GM23248 (cell line): ENCODE data around the gene PDYN. TPM values are rescaled to one million over a fixed set of nuclear protein-coding genes. Genes with fewer than 3 reads are reported as not detected.

Experiments used
- DNase-seq: peaks from one replicate; pipeline ENCODE4 v3.0.0-alpha.2; 2015
- H2AFZ ChIP-seq: fragments of 200-600 bp; sonication (generic); 2 replicates; pipeline ENCODE4 v1.6.1; 2016; ENCODE audit warnings: antibody characterized with exemption
- H3F3A ChIP-seq: fragments of 200-600 bp; sonication (generic); 2 replicates; pipeline ENCODE4 v1.6.1; 2016; ENCODE audit warnings: mild to moderate bottlenecking, antibody characterized with exemption, mixed run types; ENCODE audit not compliant: insufficient read depth
- H3K27ac ChIP-seq: fragments of 200-600 bp; sonication (generic); 2 replicates; pipeline ENCODE4 v1.5.1; 2016; ENCODE audit warnings: mild to moderate bottlenecking
- H3K27me3 ChIP-seq: fragments of 200-600 bp; sonication (generic); replicated peaks from 2 replicates; pipeline ENCODE4 v1.6.1; 2016; ENCODE audit warnings: mild to moderate bottlenecking; ENCODE audit not compliant: insufficient read depth
- H3K36me3 ChIP-seq: fragments of 200-600 bp; sonication (generic); 2 replicates; pipeline ENCODE4 v1.6.1; 2016; ENCODE audit warnings: low read depth, mild to moderate bottlenecking
- H3K4me1 ChIP-seq: fragments of 200-600 bp; sonication (generic); 2 replicates; pipeline ENCODE4 v1.6.1; 2016; ENCODE audit warnings: mild to moderate bottlenecking; ENCODE audit not compliant: insufficient read depth
- H3K4me2 ChIP-seq: fragments of 200-600 bp; sonication (generic); one replicate; pipeline ENCODE4 v1.6.1; 2016; ENCODE audit warnings: mild to moderate bottlenecking; ENCODE audit not compliant: unreplicated experiment
- H3K4me3 ChIP-seq: fragments of 200-600 bp; sonication (generic); 2 replicates; pipeline ENCODE4 v1.5.1; 2016; ENCODE audit warnings: mild to moderate bottlenecking
- H3K79me2 ChIP-seq: fragments of 200-600 bp; sonication (generic); 2 replicates; pipeline ENCODE4 v1.6.1; 2016; ENCODE audit warnings: mild to moderate bottlenecking; ENCODE audit not compliant: insufficient read depth
- H3K9ac ChIP-seq: fragments of 200-600 bp; sonication (generic); 2 replicates; pipeline ENCODE4 v1.6.1; 2016; ENCODE audit warnings: mild to moderate bottlenecking
- H3K9me2 ChIP-seq: fragments of 200-600 bp; sonication (generic); 2 replicates; pipeline ENCODE4 v1.6.1; 2016; ENCODE audit warnings: mixed run types, mild to moderate bottlenecking, moderate library complexity; ENCODE audit not compliant: insufficient read depth
- H3K9me3 ChIP-seq: fragments of 200-600 bp; sonication (generic); one replicate; pipeline ENCODE4 v1.6.1; 2017; ENCODE audit warnings: low read depth
- H4K20me1 ChIP-seq: fragments of 200-600 bp; sonication (generic); 2 replicates; pipeline ENCODE4 v1.6.0; 2016; ENCODE audit not compliant: insufficient read depth
- EZH2 ChIP-seq: fragments of 200-600 bp; sonication (generic); IDR thresholded peaks from 2 replicates; pipeline ENCODE4 v1.6.1; 2018; ENCODE audit warnings: antibody characterized with exemption, mild to moderate bottlenecking; ENCODE audit not compliant: insufficient read depth, poor library complexity, severe bottlenecking
- EZH2phosphoT487 ChIP-seq: fragments of 200-600 bp; sonication (generic); IDR thresholded peaks from 2 replicates; pipeline ENCODE4 v1.6.1; 2018; ENCODE audit warnings: antibody characterized with exemption, moderate library complexity, mild to moderate bottlenecking, low read depth; ENCODE audit not compliant: insufficient read depth
- WGBS, 2 experiments: methylation state at CpG; one replicate each; pipeline ENCODE4 v1.1.6; 2015 to 2017; ENCODE audit warnings: low lambda C conversion rate in 2 of 2, low coverage in 1 of 2; ENCODE audit errors: missing lambda C conversion rate in 2 of 2; 5-methylcytosine and 5-hydroxymethylcytosine counted together
- in situ Hi-C: fragments of 300-500 bp; cut with MboI; formaldehyde crosslinking; loops from 2 replicates; pipeline ENCODE4 v1.15.0; 2020
- polyA plus RNA-seq: library from polyadenylated mRNA; unstranded; fragments of >200 nt; fragmentation: Nextera tagmentation; extraction: Ambion mirVana; gene quantifications from 2 replicates; pipeline ENCODE4 v1.2.1, GENCODE V29; 2016
- total RNA-seq: library from RNA; depleted of rRNA; stranded (reverse); fragments of >200 nt; shearing (Covaris generic); gene quantifications from 2 replicates; pipeline ENCODE4 v1.2.3, GENCODE V29; 2014

The PDYN gene
- total and polyA plus RNA-seq, 2 experiments from 2014 or later, result not detected

DNA sequence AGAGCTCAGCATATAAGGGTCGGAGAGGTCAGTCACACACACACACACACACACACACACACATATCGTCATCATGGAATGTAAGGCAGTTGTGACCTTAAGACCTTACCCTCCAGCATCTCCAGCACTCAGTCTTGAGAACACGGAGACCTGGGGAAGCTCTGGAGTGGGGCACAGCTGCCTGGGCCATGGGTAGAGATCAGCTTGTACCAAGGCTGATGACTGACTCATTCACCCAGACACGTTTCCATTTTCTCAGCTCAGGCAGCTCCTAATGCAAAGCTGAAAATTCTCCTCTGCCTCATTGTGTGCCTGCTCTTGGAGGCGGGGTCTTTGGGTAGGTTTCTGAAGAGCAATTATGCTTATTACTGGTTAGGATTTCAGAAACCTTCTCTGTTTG lies 38.3 kb upstream of the PDYN start:
- Histone ChIP-seq H3K4me3 (no peak overlapping the region), H3K4me2 (no peak overlapping the region), H3K9ac (no peak overlapping the region), H2AFZ (no peak overlapping the region), H3K9me3 (no peaks in the 10 kb centered on the region), H3K79me2 (no peaks in the 10 kb centered on the region), H4K20me1 (no peaks in the 10 kb centered on the region), H3K36me3 (no peaks in the 10 kb centered on the region), H3K4me1 (peaks cover 6% of the 10 kb centered on the region; the same call in 1 of the 2 replicates), H3K9me2 (no peaks in the 10 kb centered on the region), H3F3A (peaks cover 5% of the 10 kb centered on the region; the same call in 1 of the 2 replicates), H3K27ac (no peak overlapping the region), H3K27me3 (peaks cover 51% of the 10 kb centered on the region)
- DNase-seq, result no peak
- WGBS, 2 experiments, result 11 to 16% methylated on average over 5 of the region's 5 CpGs
- in situ Hi-C loops, result no loop called here
- TF ChIP-seq EZH2 (no peak), EZH2phosphoT487 (no peak)

DNA sequence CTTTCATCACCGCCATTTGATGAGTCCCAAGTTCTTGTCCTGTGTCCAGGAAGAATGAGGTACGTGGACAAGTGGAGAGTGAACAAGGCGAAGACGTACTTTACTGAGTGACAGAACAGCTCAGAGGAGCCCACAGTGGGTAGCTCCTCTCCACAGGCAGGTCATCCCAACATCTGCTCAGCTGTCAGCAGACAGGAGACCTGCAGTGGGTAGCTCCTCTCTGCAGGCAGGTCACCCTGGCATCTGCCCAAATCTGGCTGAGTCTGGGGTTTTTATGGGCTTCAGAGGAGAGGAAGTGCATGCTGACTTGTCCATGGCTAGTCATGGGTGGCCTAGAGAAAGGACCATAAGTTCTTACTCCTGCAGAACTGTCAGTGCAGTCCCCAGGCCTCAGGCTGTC lies 32.7 kb upstream of the PDYN start:
- Histone ChIP-seq H4K20me1 (no peaks in the 10 kb centered on the region), H3K4me3 (no peak overlapping the region), H3K27ac (no peak overlapping the region), H3K36me3 (no peaks in the 10 kb centered on the region), H3K4me2 (no peak overlapping the region), H3K9me2 (no peaks in the 10 kb centered on the region), H3K27me3 (peaks cover 48% of the 10 kb centered on the region), H3F3A (peaks cover 5% of the 10 kb centered on the region; the same call in 1 of the 2 replicates), H3K79me2 (no peaks in the 10 kb centered on the region), H3K9ac (no peak overlapping the region), H3K4me1 (peaks cover 6% of the 10 kb centered on the region; the same call in 1 of the 2 replicates), H3K9me3 (no peaks in the 10 kb centered on the region), H2AFZ (no peak overlapping the region)
- 23 to 27% methylated on average over 4 of the region's 4 CpGs for WGBS, 2 experiments
- in situ Hi-C loops, result no loop called here
- DNase-seq, result no peak
- TF ChIP-seq EZH2 (no peak), EZH2phosphoT487 (no peak)

- H3K27me3 ChIP-seq, result peaks cover 53% of the 10 kb centered on the region
- H3K9ac ChIP-seq, result no peak overlapping the region
- 26 to 46% methylated on average over 7 to 9 of the region's 9 CpGs for WGBS, 2 experiments
- no peak overlapping the region for H2AFZ ChIP-seq
- no peak for TF ChIP-seq EZH2
- TF ChIP-seq EZH2phosphoT487, result no peak
- peaks cover 6% of the 10 kb centered on the region; the same call in 1 of the 2 replicates for H3K4me1 ChIP-seq
- no peaks in the 10 kb centered on the region for H3K9me3 ChIP-seq
- H3K4me2 ChIP-seq, result no peak overlapping the region
- no peak for DNase-seq
- peaks cover 5% of the 10 kb centered on the region; the same call in 1 of the 2 replicates for H3F3A ChIP-seq
- H3K4me3 ChIP-seq, result no peak overlapping the region
- H3K27ac ChIP-seq, result no peak overlapping the region
- H3K9me2 ChIP-seq, result no peaks in the 10 kb centered on the region
- H3K79me2 ChIP-seq, result no peaks in the 10 kb centered on the region
- no peaks in the 10 kb centered on the region for H4K20me1 ChIP-seq
- in situ Hi-C loops, result no loop called here
- H3K36me3 ChIP-seq, result no peaks in the 10 kb centered on the region
Observed at GRCh38 chr20:2026004-2026403, 32.1 kb upstream of the PDYN start.

DNA sequence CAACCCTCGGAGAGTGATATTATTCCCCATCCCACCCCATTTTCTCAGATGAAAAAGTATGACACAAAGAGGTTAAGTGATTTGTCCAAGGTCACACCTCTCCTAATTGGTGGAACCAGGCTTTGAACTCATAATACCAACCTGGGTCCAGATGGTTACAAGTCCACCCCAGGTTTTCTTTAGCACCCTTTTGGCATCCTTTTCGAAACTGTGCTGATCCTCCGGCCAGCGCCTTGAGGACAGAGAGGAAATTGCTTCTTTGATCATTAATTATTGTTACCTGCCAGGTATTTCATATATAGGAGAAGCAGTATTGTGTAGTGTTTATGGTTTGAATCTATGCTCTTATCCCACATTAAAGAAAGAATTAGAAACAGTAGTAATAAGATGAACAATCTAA lies 29.3 kb upstream of the PDYN start:
- no peaks in the 10 kb centered on the region for H3K79me2 ChIP-seq
- in situ Hi-C loops, result no loop called here
- DNase-seq, result no peak

GRCh38 chr20:2022163-2022562 lies 28.3 kb upstream of the PDYN start:
- Histone ChIP-seq H3K27ac (no peak overlapping the region), H4K20me1 (no peaks in the 10 kb centered on the region), H3K9me3 (no peaks in the 10 kb centered on the region), H2AFZ (no peak overlapping the region), H3K79me2 (no peaks in the 10 kb centered on the region), H3K4me2 (no peak overlapping the region), H3K4me1 (no peaks in the 10 kb centered on the region), H3K27me3 (peaks cover 74% of the 10 kb centered on the region), H3F3A (no peaks in the 10 kb centered on the region), H3K36me3 (no peaks in the 10 kb centered on the region), H3K4me3 (no peak overlapping the region), H3K9me2 (no peaks in the 10 kb centered on the region), H3K9ac (no peak overlapping the region)
- 50 to 53% methylated on average over 3 of the region's 3 CpGs for WGBS, 2 experiments
- TF ChIP-seq EZH2phosphoT487, result no peak
- TF ChIP-seq EZH2, result no peak
- no peak for DNase-seq
- in situ Hi-C loops, result no loop called here

More for the DNA sequence above, 29.3 kb upstream of the PDYN start:
- H3K9me3 ChIP-seq, result no peaks in the 10 kb centered on the region
- no peaks in the 10 kb centered on the region for H3F3A ChIP-seq
- H3K4me2 ChIP-seq, result no peak overlapping the region
- 5 to 11% methylated on average over 4 of the region's 4 CpGs for WGBS, 2 experiments
- no peak overlapping the region for H3K4me3 ChIP-seq
- no peak overlapping the region for H3K9ac ChIP-seq
- no peaks in the 10 kb centered on the region for H3K9me2 ChIP-seq
- H4K20me1 ChIP-seq, result no peaks in the 10 kb centered on the region
- H3K27me3 ChIP-seq, result peaks cover 64% of the 10 kb centered on the region
- H3K4me1 ChIP-seq, result no peaks in the 10 kb centered on the region
- no peaks in the 10 kb centered on the region for H3K36me3 ChIP-seq
- H3K27ac ChIP-seq, result no peak overlapping the region
- TF ChIP-seq EZH2phosphoT487 (no peak), EZH2 (no peak)
- no peak overlapping the region for H2AFZ ChIP-seq
